K562 (cell line): ENCODE measurements around the gene ZNF26. TPM values are rescaled to one million over a fixed set of nuclear protein-coding genes. Genes with fewer than 3 reads are reported as not detected.
A peak's percentile ranks its signal among the peaks of the same experiment; 100 is the strongest.

Experiments
- BMI1 ChIP-seq: fragments of 150-350 bp; IDR thresholded peaks from 2 replicates; pipeline ENCODE4 v1.6.1; 2014; ENCODE audit warnings: low read length
- E2F1 ChIP-seq: sonication (generic); formaldehyde crosslinking; IDR thresholded peaks from 2 replicates; pipeline ENCODE4 v1.8.1; 2023; ENCODE audit warnings: mild to moderate bottlenecking, missing genetic modification reagents, moderate library complexity
- E2F3 ChIP-seq: fragments of 250-450 bp; sonication (Bioruptor Pico); IDR thresholded peaks from 2 replicates; pipeline ENCODE4 v1.4.0; 2020; ENCODE audit warnings: mild to moderate bottlenecking
- E2F4 ChIP-seq: sonication (generic); formaldehyde crosslinking; IDR thresholded peaks from 2 replicates; pipeline ENCODE4 v1.8.0; 2022; ENCODE audit warnings: mild to moderate bottlenecking, low read depth, missing genetic modification reagents
- GTF2F1 ChIP-seq: IDR thresholded peaks from 2 replicates; pipeline ENCODE4 v1.6.1; 2011; ENCODE audit warnings: low read depth, low read length, improper control_type of control experiment
- NFATC3 ChIP-seq: fragments of 450-650 bp; IDR thresholded peaks from 2 replicates; pipeline ENCODE4 v1.6.1; 2017; ENCODE audit warnings: mild to moderate bottlenecking
- NFE2 ChIP-seq: IDR thresholded peaks from 2 replicates; pipeline ENCODE4 v1.6.1; 2014; ENCODE audit warnings: antibody characterized with exemption, low read depth
- NR2C1 ChIP-seq, 2 experiments: fragments of 450-650 bp; IDR thresholded peaks; 2 replicates each; pipeline ENCODE4 v1.6.1; 2017; ENCODE audit warnings: mild to moderate bottlenecking in 2 of 2, antibody characterized with exemption in 1 of 2, inconsistent platforms in 1 of 2, missing compliant biosample characterization in 1 of 2, missing genetic modification characterization in 1 of 2
- PHF8 ChIP-seq: fragments of 200-600 bp; sonication (generic); IDR thresholded peaks from 2 replicates; pipeline ENCODE4 v1.6.1; 2012; ENCODE audit warnings: mixed run types, mild to moderate bottlenecking, inconsistent platforms, low read length, moderate library complexity, borderline replicate concordance
- PHTF2 ChIP-seq: fragments of 250-450 bp; sonication (Bioruptor Pico); IDR thresholded peaks from 2 replicates; pipeline ENCODE4 v1.5.0; 2021; ENCODE audit warnings: mild to moderate bottlenecking
- POLR2B ChIP-seq: fragments of 450-650 bp; IDR thresholded peaks from 2 replicates; pipeline ENCODE4 v1.6.1; 2018; ENCODE audit warnings: low read depth; ENCODE audit not compliant: partially characterized antibody
- RFX1 ChIP-seq: fragments of 450-650 bp; IDR thresholded peaks from 2 replicates; pipeline ENCODE4 v1.6.1; 2016; ENCODE audit warnings: mild to moderate bottlenecking, moderate library complexity
- SIN3A ChIP-seq, 2 experiments: fragments of 150-350 bp in 1 of 2; IDR thresholded peaks; 2 replicates each; pipeline ENCODE4 v1.6.1; 2011 to 2016; ENCODE audit warnings: borderline replicate concordance in 2 of 2, low read depth in 2 of 2, low read length in 2 of 2, mild to moderate bottlenecking in 2 of 2, moderate library complexity in 2 of 2; ENCODE audit not compliant: control insufficient read depth in 1 of 2
- SP1 ChIP-seq: sonication (generic); formaldehyde crosslinking; IDR thresholded peaks from 2 replicates; pipeline ENCODE4 v1.8.1; 2022; ENCODE audit warnings: mild to moderate bottlenecking, missing genetic modification reagents
- STAG1 ChIP-seq: sonication (generic); formaldehyde crosslinking; IDR thresholded peaks from 2 replicates; pipeline ENCODE4 v1.5.0; 2020; ENCODE audit warnings: missing genetic modification reagents, borderline replicate concordance
- YY1 ChIP-seq, 3 experiments: IDR thresholded peaks; 2 replicates each; pipeline ENCODE4 v1.6.1; 2011; ENCODE audit warnings: low read length in 2 of 3, mild to moderate bottlenecking in 2 of 3, moderate library complexity in 2 of 3, borderline replicate concordance in 1 of 3, control low read depth in 1 of 3, low read depth in 1 of 3; ENCODE audit not compliant: insufficient read depth in 3 of 3, insufficient replicate concordance in 2 of 3, control insufficient read depth in 1 of 3, insufficient read length in 1 of 3; ENCODE audit errors: extremely low read depth in 1 of 3
- ZBTB2 ChIP-seq: fragments of 450-650 bp; IDR thresholded peaks from 2 replicates; pipeline ENCODE4 v1.6.1; 2016; ENCODE audit warnings: antibody characterized with exemption
- ZBTB7A ChIP-seq: IDR thresholded peaks from 2 replicates; pipeline ENCODE4 v1.6.1; 2011; ENCODE audit warnings: low read depth, mild to moderate bottlenecking, low read length, moderate library complexity, borderline replicate concordance; ENCODE audit not compliant: control insufficient read depth
- ZNF274 ChIP-seq: IDR thresholded peaks from 2 replicates; pipeline ENCODE4 v1.6.1; 2011; ENCODE audit warnings: low read depth, mild to moderate bottlenecking, low read length, moderate library complexity, borderline replicate concordance
- ZNF655 ChIP-seq: fragments of 250-450 bp; sonication (Bioruptor Pico); IDR thresholded peaks from 2 replicates; pipeline ENCODE4 v1.5.0; 2021
- ZNF707 ChIP-seq: fragments of 250-450 bp; sonication (Bioruptor Pico); conservative IDR thresholded peaks from 2 replicates; pipeline ENCODE4 v1.8.0; 2022; ENCODE audit warnings: inconsistent platforms, mild to moderate bottlenecking, moderate library complexity
- polyA plus RNA-seq, 8 experiments: library from polyadenylated mRNA; depleted of rRNA in 4 of 8; stranded (reverse) in 5 of 8; unstranded in 3 of 8; fragments of >200 nt; fragmentation: Nextera tagmentation in 2 of 8; fragmentation: Illumina TruSeq in 1 of 8; extraction: Ambion mirVana in 2 of 8; extraction: Trizol in 1 of 8; gene quantifications; 2 replicates each; pipeline versions ENCODE4 v1.2.1 to v1.2.3, GENCODE V29; 2011 to 2014; ENCODE audit warnings: inconsistent platforms in 1 of 8, missing spikeins in 1 of 8
- total RNA-seq, 7 experiments: library from RNA; depleted of rRNA in 6 of 7; stranded (reverse); fragments of >200 nt in 6 of 7; fragmentation: Illumina TruSeq in 2 of 7; extraction: Trizol in 2 of 7; gene quantifications; 2 replicates each; pipeline versions ENCODE4 v1.2.1 to v1.2.3, GENCODE V29; 2011 to 2021; ENCODE audit warnings: low replicate concordance in 1 of 7

Gene ZNF26
- total and polyA plus RNA-seq, 9 of the 15 experiments (the other 6 are each of a cell fraction or from before 2014, with no cell fraction given), result 1.2 to 14.1 (median 8.0) TPM

- TF ChIP-seq ZBTB2, result peak; percentile 99
- peak; percentile 23; the same call in 1 of the 2 replicates for TF ChIP-seq STAG1 (CRISPR knock-in tag)
- no peak for TF ChIP-seq ZNF655 (CRISPR knock-in tag)
- 0 out of 2 replicates have a peak, but pooled peaks have one; percentile 7 for TF ChIP-seq ZNF707
- no peak for TF ChIP-seq NR2C1 (IDR thresholded peaks at IDR 0.05)
- peak; percentile 42; the same call in 1 of the 2 replicates for TF ChIP-seq NR2C1 (tag; IDR thresholded peaks at IDR 0.05)
- TF ChIP-seq SP1 (CRISPR knock-in tag), result peak; percentile 51; the same call in 1 of the 2 replicates
- no peak for TF ChIP-seq NFE2
- TF ChIP-seq RFX1, result peak; percentile 97
- peak; percentile 48; the same call in 1 of the 2 replicates for TF ChIP-seq E2F4 (CRISPR knock-in tag)
- TF ChIP-seq ZBTB7A, result peak; percentile 65; the same call in 1 of the 2 replicates
- peak; percentile 80; the same call in 1 of the 2 replicates for TF ChIP-seq E2F3 (CRISPR knock-in tag)
- TF ChIP-seq GTF2F1, result no peak
- peak; percentile 51 for TF ChIP-seq POLR2B
- TF ChIP-seq E2F1 (CRISPR knock-in tag), result peak; percentile 29; the same call in 1 of the 2 replicates
- peak; percentile 78; the same call in 1 of the 2 replicates for TF ChIP-seq PHF8
- peak; percentile 19; the same call in 1 of the 2 replicates for TF ChIP-seq ZNF274
- peak; percentile 34; a peak in 1 of 4 replicates for TF ChIP-seq SIN3A (IDR thresholded peaks at IDR 0.05; ENCODE audit: borderline replicate concordance in 2 of 2, control insufficient read depth in 1 of 2, low read depth in 2 of 2, low read length in 2 of 2)
- no peak for TF ChIP-seq PHTF2 (CRISPR knock-in tag)
- peak in 1 of 3 experiments; percentile 62 for TF ChIP-seq YY1 (IDR thresholded peaks at IDR 0.05; ENCODE audit: borderline replicate concordance in 1 of 3, control insufficient read depth in 1 of 3, extremely low read depth in 1 of 3, insufficient read depth in 3 of 3, insufficient read length in 1 of 3, insufficient replicate concordance in 2 of 3, low read depth in 1 of 3, low read length in 2 of 3)
- peak; percentile 78 for TF ChIP-seq BMI1
- no peak for TF ChIP-seq NFATC3
Measured at GRCh38 chr12:133037207-133038005, 51.2 kb downstream of the ZNF26 start, which contains the start of gene ZNF84 (continued).
